Karpas-422 (cell line): ENCODE measurements around the gene UBE2QL1. TPM values are rescaled to one million over a fixed set of nuclear protein-coding genes. Genes with fewer than 3 reads are reported as not detected.

ENCODE experiments used
- DNase-seq: peaks from one replicate; pipeline ENCODE4 v3.0.0-alpha.2; 2015
- H2AFZ ChIP-seq: fragments of 200-600 bp; sonication (generic); 2 replicates; pipeline ENCODE4 v1.6.1; 2014; ENCODE audit warnings: antibody characterized with exemption, low read length, mixed read lengths
- H3K27ac ChIP-seq: fragments of 200-600 bp; sonication (generic); 2 replicates; pipeline ENCODE4 v1.5.1; 2014; ENCODE audit warnings: mild to moderate bottlenecking, low read length, moderate library complexity
- H3K27me3 ChIP-seq: fragments of 200-600 bp; sonication (generic); 2 replicates; pipeline ENCODE4 v1.6.1; 2014; ENCODE audit warnings: low read length, mixed read lengths
- H3K36me3 ChIP-seq: fragments of 200-600 bp; sonication (generic); 2 replicates; pipeline ENCODE4 v1.6.1; 2014; ENCODE audit warnings: low read length, mixed read lengths; ENCODE audit not compliant: insufficient read depth
- H3K4me1 ChIP-seq: fragments of 200-600 bp; sonication (generic); 2 replicates; pipeline ENCODE4 v1.6.1; 2014; ENCODE audit warnings: mild to moderate bottlenecking, low read length, mixed read lengths
- H3K4me2 ChIP-seq: fragments of 200-600 bp; sonication (generic); 2 replicates; pipeline ENCODE4 v1.6.1; 2014; ENCODE audit warnings: low read length, low read depth, mild to moderate bottlenecking; ENCODE audit not compliant: poor library complexity, severe bottlenecking
- H3K4me3 ChIP-seq: fragments of 200-600 bp; sonication (generic); 2 replicates; pipeline ENCODE4 v1.5.1; 2014; ENCODE audit warnings: mild to moderate bottlenecking, antibody characterized with exemption, low read length, mixed read lengths
- H3K79me2 ChIP-seq: fragments of 200-600 bp; sonication (generic); 2 replicates; pipeline ENCODE4 v1.6.1; 2014; ENCODE audit warnings: mild to moderate bottlenecking, low read length, mixed read lengths
- H3K9ac ChIP-seq: fragments of 200-600 bp; sonication (generic); 2 replicates; pipeline ENCODE4 v1.6.0; 2014; ENCODE audit warnings: low read length
- H3K9me2 ChIP-seq: fragments of 200-600 bp; sonication (generic), shearing (Covaris generic); replicated peaks from 2 replicates; pipeline ENCODE4 v1.6.0; 2014; ENCODE audit warnings: mild to moderate bottlenecking, low read length, moderate library complexity; ENCODE audit not compliant: insufficient read depth
- H3K9me3 ChIP-seq: fragments of 300-700, 200-600 bp; sonication (generic); 2 replicates; pipeline ENCODE4 v1.6.1; 2014; ENCODE audit warnings: low read length, mixed read lengths
- H4K20me1 ChIP-seq: fragments of 200-600 bp; sonication (generic); 2 replicates; pipeline ENCODE4 v1.6.1; 2014; ENCODE audit warnings: mild to moderate bottlenecking, antibody characterized with exemption, low read length, low read depth; ENCODE audit not compliant: insufficient read depth
- total RNA-seq: library from RNA; depleted of rRNA; stranded (reverse); fragments of >200 nt; shearing (Covaris generic); gene quantifications from 2 replicates; pipeline ENCODE4 v1.2.3, GENCODE V29; 2014; ENCODE audit warnings: low replicate concordance; rRNA removed

UBE2QL1 gene
- total RNA-seq, 1 experiment from 2014 or later = not detected

DNA sequence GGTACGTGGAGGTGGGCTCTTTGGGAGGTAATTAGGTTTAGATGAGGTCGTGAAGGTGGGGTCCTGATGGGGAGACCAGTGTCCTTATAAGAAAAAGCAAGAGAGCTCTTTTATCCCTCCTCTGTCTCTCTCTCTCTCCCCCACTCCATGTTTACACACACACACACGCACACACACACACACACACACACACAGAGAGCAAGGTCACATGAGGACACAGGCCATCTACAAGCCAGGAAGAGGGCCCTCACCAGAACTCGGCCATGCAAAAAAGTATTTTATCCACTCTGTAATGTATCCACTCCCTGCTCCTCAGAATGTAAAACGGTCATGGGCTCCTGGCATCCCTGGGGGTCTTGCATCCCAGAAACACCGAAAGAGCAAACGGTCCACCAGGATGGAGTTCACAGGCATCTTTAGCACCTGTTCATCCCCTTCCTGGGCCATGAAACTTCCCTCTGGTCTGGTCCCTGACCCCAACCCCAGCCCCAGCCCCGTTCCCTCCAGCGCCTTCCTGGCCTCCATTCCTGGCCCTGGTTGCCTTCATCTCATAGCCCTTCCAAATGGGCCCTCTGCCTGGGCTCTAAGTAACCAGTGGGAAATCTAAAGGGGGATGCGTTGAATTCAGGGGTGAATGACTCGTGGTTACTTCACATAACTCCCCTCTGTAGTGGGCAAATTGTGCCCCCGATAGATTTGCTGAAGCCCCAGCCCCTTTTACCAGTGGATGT, 95.3 kb downstream of the UBE2QL1 start:
- no peak for DNase-seq
- H3K79me2 ChIP-seq = no peaks in the 10 kb centered on the region
- no peaks in the 10 kb centered on the region for H3K27me3 ChIP-seq
- no peaks in the 10 kb centered on the region for H3K4me1 ChIP-seq
- H2AFZ ChIP-seq = no peak overlapping the region
- no peaks in the 10 kb centered on the region for H3K9me3 ChIP-seq
- H3K36me3 ChIP-seq = no peaks in the 10 kb centered on the region
- H4K20me1 ChIP-seq = no peaks in the 10 kb centered on the region
- no peak overlapping the region for H3K9ac ChIP-seq
- H3K4me2 ChIP-seq = no peak overlapping the region
- H3K4me3 ChIP-seq = no peak overlapping the region
- no peak overlapping the region for H3K27ac ChIP-seq
- H3K9me2 ChIP-seq = no peaks in the 10 kb centered on the region

Other genes with a start within 250 kb of the UBE2QL1 start
- gene MED10, start 70.3 kb upstream of the UBE2QL1 start, total RNA-seq = 13.1 and 19.6 TPM in 2 replicates
- 64.2 and 69.1 TPM in 2 replicates for gene NSUN2, start 184.2 kb downstream of the UBE2QL1 start, total RNA-seq
- gene SRD5A1, start 184.6 kb downstream of the UBE2QL1 start, total RNA-seq = 18.0 and 19.5 TPM in 2 replicates